HUES64 (cell line): ENCODE measurements around the gene PTGER3.
"Not testable (repeated sequence)": the region's sequence is repeated elsewhere in the genome, so short reads cannot be mapped to it uniquely, and the experiment has no call there.

Source experiments
- H3K27ac ChIP-seq: 2 replicates; pipeline ENCODE4 v1.7.0; 2013; ENCODE audit warnings: low read depth, low read length, inconsistent platforms
- H3K27me3 ChIP-seq: 2 replicates; pipeline ENCODE4 v1.6.1; 2013; ENCODE audit warnings: mild to moderate bottlenecking, low read length; ENCODE audit not compliant: insufficient read depth
- H3K36me3 ChIP-seq: 2 replicates; pipeline ENCODE4 v1.6.1; 2013; ENCODE audit warnings: mild to moderate bottlenecking, low read length; ENCODE audit not compliant: insufficient read depth
- H3K4me1 ChIP-seq: 2 replicates; pipeline ENCODE4 v1.6.1; 2013; ENCODE audit warnings: mild to moderate bottlenecking, low read length, moderate library complexity; ENCODE audit not compliant: insufficient read depth
- H3K4me3 ChIP-seq: 2 replicates; pipeline ENCODE4 v1.5.1; 2013; ENCODE audit warnings: mild to moderate bottlenecking, low read length, moderate library complexity
- H3K9ac ChIP-seq: 2 replicates; pipeline ENCODE4 v1.6.1; 2013; ENCODE audit warnings: mild to moderate bottlenecking, low read depth, low read length
- H3K9me3 ChIP-seq: 2 replicates; pipeline ENCODE4 v1.6.1; 2013; ENCODE audit warnings: low read depth, low read length; ENCODE audit not compliant: insufficient read depth
- WGBS: fragments of 150-250, 120-280 bp; methylation state at CpG from one replicate; pipeline ENCODE4 v1.1.7; 2013; ENCODE audit warnings: missing lambda C conversion rate; 5-methylcytosine and 5-hydroxymethylcytosine counted together

PTGER3 gene

DNA sequence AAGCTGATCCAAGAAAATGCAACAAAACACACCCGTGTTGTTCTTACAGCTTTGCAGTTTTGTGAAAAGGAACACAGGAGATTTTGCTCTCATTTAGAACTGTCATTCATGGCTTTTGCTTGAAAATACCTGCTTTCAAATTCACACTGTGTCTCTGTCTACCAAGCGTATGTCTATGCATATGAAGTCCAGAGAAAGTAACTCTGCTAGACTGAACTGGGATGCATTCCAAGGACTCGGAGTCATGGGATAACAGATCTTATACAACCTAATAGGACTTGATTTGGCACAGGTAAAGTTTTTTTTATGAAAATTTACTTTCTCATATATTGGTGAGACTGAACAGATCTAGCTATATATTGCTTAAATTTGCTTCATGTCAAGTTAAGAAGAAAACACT is 102.4 kb downstream of the PTGER3 start:
- Histone ChIP-seq H3K4me1 (no peaks in the 10 kb centered on the region), H3K9ac (no peak overlapping the region), H3K36me3 (no peaks in the 10 kb centered on the region), H3K4me3 (no peak overlapping the region), H3K27me3 (no peaks in the 10 kb centered on the region), H3K27ac (no peak overlapping the region), H3K9me3 (no peaks in the 10 kb centered on the region)
- 93% methylated on average over 3 of the region's 3 CpGs for WGBS

GRCh38 chr1:70941563-70941962 is 106.1 kb downstream of the PTGER3 start:
- H3K4me3 ChIP-seq, result no peak overlapping the region
- H3K9ac ChIP-seq, result no peak overlapping the region
- 95% methylated on average over 2 of the region's 2 CpGs for WGBS
- no peaks in the 10 kb centered on the region for H3K36me3 ChIP-seq
- no peak overlapping the region for H3K27ac ChIP-seq
- H3K27me3 ChIP-seq, result no peaks in the 10 kb centered on the region
- H3K9me3 ChIP-seq, result peaks cover 12% of the 10 kb centered on the region; the same call in 1 of the 2 replicates
- no peaks in the 10 kb centered on the region for H3K4me1 ChIP-seq

DNA sequence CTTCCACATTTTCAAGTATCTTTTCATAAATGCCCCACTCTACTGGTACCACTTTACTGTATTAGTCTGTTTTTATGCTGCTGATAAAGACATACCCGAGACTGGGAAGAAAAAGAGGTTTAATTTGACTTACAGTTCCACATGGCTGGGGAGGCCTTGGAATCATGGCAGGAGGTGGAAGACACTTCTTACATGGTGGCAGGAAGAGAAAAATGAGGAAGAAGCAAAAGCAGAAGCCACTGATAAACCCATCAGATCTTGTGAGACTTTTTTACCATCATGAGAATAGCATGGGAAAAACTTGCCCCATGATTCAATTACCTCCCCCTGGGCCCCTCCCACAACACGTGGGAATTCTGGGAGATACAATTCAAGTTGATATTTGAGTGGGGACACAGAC is 107.2 kb downstream of the PTGER3 start:
- H3K27ac ChIP-seq, H3K27me3 ChIP-seq: not testable (repeated sequence)
- WGBS, result 93% methylated on average over 2 of the region's 2 CpGs

DNA sequence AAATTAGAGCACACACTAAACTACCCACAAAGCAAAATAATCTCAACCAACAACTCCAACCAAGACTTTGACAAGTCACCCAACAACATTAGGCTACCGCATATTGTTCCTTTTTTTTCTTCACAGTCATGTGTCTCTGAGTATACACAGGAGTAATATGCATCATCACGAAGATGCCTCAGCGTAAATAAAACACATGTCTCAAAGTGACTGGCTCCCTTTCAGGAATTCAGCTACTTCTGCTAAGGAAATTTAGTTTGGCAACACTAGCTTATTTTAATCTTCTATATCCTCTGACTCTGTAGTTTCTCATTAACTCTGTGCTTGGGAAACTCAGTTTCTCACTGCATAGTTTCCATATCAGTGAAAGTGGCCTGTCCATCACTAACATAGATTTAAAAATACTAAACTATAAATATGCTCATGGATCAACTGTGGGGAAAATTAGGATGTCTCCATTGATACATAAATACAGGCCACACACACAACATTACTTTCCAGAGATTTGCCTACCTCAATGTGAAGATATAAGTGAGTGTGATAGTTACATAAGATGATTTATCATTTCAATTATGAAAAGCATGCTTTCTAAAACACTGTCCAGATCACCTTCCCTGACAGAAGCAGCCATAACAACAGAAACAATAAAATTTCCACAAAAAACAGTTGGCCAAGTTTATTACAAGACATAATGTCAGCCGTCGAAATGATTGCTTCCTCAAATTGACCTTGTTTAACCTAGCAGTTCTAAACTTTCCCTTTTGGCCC is 113.2 kb downstream of the PTGER3 start:
- 96% methylated on average over 5 of the region's 5 CpGs for WGBS
- Histone ChIP-seq H3K4me1 (no peaks in the 10 kb centered on the region), H3K27me3 (no peaks in the 10 kb centered on the region), H3K9ac (no peak overlapping the region), H3K4me3 (no peak overlapping the region), H3K9me3 (peaks cover 8% of the 10 kb centered on the region; the same call in 1 of the 2 replicates), H3K27ac (no peak overlapping the region), H3K36me3 (no peaks in the 10 kb centered on the region)

More for the DNA sequence above, 107.2 kb downstream of the PTGER3 start:
- not testable (repeated sequence) for H3K4me3 ChIP-seq, H3K4me1 ChIP-seq, H3K36me3 ChIP-seq, H3K9ac ChIP-seq
- peaks cover 12% of the 10 kb centered on the region; the same call in 1 of the 2 replicates for H3K9me3 ChIP-seq

GRCh38 chr1:70930062-70930461 is 117.6 kb downstream of the PTGER3 start:
- Histone ChIP-seq H3K4me1 (no peaks in the 10 kb centered on the region), H3K4me3 (no peak overlapping the region), H3K9ac (no peak overlapping the region), H3K36me3 (no peaks in the 10 kb centered on the region), H3K27ac (no peak overlapping the region), H3K27me3 (no peaks in the 10 kb centered on the region), H3K9me3 (peaks cover 3% of the 10 kb centered on the region; the same call in 1 of the 2 replicates)
- WGBS, result 94% methylated on average over 1 of the region's 1 CpG

DNA sequence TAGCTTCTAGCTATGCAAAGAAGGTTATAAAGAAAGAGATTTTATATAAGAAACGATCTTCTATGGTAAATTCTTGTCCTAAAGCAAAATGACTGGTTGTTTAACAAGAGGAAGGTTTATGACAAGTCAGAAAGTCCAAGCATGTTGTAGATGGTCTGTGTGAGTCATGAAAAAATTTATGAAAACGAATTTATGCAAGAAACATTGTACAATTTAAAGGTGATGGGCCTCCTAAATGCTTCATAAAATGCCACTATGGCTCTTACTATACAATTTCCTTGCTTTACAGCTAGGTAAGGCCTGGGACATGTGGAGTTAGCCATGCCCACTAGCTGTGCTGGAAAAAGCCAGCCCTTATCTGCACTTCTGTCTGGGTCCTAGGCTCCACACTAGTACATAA is 125.4 kb downstream of the PTGER3 start:
- WGBS, result 75% methylated on average over 2 of the region's 2 CpGs

More for the DNA sequence above, 125.4 kb downstream of the PTGER3 start:
- Histone ChIP-seq H3K27me3 (no peaks in the 10 kb centered on the region), H3K27ac (no peak overlapping the region), H3K4me1 (no peaks in the 10 kb centered on the region), H3K4me3 (no peak overlapping the region), H3K9ac (no peak overlapping the region), H3K36me3 (no peaks in the 10 kb centered on the region), H3K9me3 (peaks cover 54% of the 10 kb centered on the region)
